HTERT RPE-1 (cell line): Measurements from ENCODE around the gene DICER1.
"Not testable (repeated sequence)": the region's sequence is repeated elsewhere in the genome, so short reads cannot be mapped to it uniquely, and the experiment has no call there.

Experiments
- in situ Hi-C: fragments of 300-500 bp; cut with MboI; formaldehyde crosslinking; loops from 4 replicates; pipeline ENCODE4 v1.14.3; 2020; ENCODE audit warnings: low sequenced_read_pairs

DICER1 gene

DNA sequence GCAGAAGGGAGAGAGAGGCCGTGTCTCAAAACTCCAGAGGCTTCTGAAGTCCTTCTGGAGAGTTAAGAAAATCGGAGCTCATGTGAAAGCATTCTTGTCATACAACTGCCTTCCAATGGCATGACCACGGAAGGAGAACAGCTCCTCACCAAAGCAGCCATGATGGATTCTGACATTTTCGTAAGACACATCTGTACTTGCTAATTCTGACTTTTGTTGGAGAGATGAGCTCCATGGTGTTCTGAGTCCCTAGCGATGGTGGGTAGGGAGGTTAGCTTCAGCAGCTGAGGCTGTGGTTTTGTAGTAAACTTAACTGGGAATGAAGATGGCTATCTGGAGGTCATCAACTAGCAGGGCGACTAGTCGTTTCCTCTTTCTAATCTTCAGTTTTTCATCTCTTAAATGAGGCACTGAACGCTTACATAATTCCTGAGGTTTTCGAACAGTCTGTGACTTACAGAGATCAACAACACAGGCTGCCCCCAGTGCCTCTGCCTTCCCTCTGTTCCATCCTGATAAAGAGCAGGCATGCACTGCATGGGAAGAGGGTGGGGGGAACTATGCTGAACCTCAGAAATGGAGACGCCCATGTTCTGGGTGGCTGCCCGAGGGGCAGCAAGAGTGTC, 28.6 kb upstream of the DICER1 start:
- in situ Hi-C loops: no loop called here

DNA sequence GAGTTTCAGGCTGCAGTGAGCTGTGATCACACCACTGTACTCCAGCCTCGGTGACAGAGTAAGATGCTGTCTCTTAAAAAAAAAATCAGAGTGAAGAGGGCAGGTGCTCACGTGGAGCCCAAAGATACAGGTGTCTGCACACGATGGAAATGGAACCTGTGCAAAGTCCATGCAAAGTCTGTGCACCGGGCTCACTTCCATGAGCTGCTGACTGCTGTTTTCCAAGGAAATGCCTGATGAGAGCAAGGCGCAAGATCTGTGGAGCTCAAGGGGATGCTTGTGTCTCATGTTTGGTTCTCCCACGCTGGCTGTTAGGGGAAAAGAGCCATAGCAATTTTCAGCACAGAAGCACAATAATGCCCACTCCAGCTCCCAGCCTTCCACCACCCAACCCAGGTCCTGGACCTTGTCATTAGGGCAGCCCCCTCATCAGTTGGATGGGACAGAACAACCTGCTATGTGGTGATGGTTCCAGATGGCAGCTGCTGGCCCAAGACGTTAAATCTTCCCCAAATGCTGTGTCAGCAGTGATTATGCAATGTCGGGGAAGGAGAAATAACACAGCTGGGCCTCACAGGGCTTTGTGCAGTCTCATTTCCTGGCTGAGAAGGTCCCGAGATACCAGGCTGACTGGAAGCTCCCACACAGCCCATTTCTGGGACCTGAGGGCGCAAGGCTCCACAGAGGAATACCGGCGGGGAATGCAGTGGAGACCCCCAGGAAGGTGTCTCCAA, 27.9 kb upstream of the DICER1 start:
- in situ Hi-C loops: no loop called here

DNA sequence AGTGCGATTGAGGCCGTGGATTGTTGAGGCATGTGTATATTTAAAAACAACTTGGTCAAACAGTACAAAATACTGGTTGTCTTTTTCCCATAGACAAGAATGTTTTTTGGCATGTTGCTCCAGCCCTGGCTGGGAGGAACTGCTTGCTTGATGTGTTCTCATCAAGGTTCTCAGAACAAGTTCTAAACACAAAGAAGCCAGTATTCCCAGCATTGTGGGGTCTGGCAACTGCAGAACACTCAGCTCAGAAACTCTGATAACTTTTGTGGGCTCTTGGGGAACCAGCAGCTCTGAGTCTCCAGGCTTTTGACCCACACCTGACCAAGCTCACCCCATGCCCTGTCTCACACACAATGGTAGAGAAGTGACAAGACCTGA, 27.1 kb upstream of the DICER1 start:
- in situ Hi-C loops: no loop called here

DNA sequence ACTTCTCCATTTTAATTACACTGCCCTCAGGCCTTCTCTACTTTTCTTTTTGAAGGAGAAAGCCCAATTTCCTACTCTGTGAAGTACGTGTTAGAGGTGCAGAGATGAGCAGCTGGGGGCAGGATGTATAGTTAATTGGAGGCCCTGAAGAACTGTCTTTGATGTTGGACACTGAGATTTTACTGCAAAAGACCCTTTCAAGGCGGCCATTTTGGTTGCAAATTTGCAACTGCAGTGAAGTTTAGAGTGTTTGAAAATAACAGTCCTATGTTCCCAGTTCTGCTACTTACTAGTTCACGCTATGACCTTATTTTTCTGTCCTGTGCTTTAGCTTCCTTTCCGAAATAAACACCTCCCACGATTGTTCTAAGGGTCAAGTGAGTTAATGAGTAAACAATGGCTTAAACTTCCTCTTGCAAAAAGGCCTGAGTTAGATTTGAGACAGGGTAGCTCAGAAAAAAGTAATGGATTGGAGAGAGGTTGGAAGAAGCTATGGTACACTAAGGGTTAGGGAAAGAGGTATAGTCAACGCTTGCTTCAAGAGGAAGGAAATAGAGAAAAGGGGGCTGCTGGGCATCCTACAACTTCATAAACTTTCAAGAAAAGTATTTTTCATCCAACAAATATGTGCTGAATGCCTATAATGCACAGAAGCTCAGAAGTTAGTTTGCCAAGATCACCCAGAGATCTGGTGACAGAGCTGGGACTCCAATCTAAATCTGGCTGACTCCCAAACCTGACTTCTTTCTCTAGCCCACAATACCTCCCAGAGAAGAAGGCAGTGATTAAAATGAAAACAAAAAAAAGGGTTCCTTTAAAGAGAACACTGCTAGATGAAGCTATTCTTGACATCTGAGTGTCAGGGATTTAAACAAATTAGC, 26.4 kb upstream of the DICER1 start:
- in situ Hi-C loops: no loop called here

DNA sequence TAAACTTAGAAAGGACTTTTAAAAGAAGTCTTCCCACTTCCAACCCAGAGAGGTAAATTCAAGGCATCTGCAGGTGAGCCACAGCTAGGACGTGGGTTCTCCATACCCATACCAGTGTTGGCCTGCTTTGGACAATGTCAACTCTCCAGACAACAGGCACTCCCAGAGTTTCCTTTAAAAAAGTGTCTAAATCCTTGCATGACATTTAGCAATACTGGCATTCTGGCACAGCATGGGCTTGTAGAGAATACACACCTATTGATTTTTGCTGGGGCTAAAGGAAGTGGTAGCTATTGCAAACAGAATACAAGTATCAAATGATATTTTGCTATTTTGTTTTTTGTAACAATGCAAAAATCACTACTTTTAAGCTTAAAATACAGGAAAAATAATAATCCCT, 25.8 kb upstream of the DICER1 start:
- in situ Hi-C loops: no loop called here

DNA sequence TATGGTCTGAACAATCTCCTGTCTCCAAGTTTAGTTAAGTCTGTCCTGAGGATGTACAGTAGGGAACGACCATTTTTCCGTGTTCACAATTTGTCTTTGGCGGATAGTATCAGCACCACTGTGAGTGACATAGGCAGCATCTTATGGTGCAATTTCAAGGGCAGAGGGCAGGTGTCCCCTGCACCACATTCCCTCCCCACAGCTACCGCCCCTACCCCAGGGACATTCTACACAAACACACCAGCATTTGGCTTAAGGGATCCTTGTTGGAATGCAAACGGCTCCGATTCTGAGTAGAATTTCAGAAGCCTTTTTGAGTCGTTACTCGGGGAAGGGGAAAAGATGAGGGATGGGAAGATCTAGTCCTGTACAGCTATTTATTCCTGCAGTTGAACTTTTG, 25.1 kb upstream of the DICER1 start:
- in situ Hi-C loops: no loop called here

DNA sequence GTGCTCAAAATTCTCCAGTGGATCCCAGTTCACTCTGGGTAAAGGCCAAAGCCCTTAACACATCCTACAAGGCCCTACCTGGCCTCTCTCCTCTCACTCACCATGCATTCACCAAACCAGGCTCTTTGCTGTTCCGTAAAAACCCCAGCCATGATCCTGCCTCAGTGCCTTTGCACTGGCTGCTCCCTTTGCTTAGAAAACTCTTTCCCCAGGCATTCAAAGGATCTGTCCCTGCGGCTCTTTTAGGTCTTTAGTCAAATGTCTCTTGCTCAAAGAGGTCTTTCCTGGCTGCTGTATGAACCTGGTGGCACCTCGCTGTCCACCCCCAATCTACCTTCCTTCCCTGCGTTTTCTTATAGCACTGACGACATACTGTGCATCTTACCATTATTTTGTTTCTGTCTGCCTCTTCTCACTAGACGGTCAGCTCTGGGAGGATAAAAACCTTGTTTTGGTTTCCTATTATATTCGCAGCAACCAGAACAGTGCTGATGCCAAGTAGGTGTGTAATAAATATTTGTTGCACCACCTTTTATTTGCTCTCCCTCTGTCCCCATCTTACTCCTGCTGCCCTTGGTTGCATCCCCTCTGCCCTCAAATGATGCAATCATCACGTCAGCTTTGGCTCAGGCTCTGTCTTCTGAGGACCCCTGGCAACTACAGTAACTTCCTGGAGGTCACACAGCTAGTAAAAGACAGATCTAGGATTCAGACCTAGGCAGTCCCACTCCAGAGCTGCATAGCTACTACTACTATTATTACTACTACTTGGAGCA, 23.8 kb upstream of the DICER1 start:
- in situ Hi-C loops: no loop called here

DNA sequence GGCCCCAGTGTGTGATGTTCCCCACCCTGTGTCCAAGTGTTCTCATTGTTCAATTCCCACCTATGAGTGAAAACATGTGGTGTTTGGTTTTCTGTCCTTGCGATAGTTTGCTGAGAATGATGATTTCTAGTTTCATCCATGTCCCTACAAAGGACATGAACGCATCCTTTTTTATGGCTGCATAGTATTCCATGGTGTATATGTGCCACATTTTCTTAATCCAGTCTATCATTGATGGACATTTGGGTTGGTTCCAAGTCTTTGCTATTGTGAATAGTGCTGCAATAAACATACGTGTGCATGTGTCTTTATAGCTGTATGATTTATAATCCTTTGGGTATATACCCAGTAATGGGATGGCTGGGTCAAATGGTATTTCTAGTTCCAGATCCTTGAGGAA, 18.3 kb upstream of the DICER1 start:
- in situ Hi-C loops: not testable (repeated sequence)

DNA sequence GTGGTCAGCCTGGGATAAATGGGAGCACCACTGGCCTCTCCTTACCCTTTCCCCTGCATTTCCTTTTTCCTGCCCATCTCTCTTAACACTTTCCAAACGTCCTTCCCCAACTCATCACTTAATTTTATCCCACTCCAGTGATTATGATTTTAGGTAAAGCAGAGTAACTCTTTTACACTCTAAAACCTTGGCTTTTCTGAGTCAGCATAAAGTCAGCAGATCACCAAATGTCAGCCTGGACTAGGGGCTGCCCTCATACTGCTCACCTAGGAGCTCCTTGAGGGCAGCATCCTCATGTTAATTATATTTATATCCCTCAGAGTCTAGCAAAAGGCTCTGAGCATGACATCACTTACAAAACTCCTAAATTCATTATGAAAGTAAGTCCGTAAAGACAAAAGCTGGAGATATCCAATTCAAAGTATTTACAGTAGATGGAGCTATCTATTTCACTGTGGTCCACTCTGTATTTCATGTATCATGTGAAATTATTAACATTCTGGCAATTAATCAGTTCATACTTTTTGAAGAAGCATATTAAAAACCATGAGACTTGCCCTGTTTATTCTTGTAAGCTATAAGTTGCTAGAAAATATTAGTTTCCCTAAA, 17.0 kb upstream of the DICER1 start:
- in situ Hi-C loops: no loop called here

DNA sequence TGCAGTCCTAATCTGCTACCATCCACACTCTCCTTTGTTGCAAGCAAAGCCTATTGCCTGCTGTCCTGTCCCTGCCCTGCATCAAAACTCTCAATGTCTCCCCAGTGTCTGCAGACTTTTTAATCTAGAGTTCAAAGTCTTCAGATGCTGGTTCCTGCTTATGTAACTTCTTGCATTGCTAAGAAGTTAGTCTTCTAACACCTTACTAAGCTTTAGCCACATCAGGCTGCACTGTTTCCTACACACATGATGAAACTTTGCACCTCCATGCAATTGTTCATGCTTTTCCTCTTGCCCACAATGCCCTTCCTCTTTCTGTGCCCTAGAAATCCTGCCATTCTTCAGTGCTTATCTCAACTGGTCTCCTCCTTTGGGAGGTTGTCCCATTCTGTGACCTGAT, 16.2 kb upstream of the DICER1 start:
- in situ Hi-C loops: no loop called here

DNA sequence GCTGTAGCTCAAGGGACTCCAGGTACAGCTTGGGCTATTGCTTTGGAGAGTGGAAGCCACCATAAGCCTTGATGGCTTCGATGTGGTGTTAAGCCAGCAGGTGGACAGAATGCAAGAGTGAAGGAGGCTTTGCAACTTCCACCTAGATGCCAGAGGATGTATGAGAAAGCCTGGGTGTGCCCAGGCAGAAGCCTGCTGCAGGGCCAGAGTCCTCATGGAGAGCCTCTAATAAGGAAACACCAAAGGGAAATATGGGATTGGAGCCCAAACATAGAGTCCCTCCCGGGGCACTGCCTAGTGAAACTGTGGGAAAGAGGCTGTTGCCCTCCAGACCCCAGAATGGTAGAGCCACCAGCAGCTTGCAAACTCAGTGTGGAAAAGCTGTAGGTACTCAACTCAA, 9.8 kb upstream of the DICER1 start:
- in situ Hi-C loops: no loop called here

DNA sequence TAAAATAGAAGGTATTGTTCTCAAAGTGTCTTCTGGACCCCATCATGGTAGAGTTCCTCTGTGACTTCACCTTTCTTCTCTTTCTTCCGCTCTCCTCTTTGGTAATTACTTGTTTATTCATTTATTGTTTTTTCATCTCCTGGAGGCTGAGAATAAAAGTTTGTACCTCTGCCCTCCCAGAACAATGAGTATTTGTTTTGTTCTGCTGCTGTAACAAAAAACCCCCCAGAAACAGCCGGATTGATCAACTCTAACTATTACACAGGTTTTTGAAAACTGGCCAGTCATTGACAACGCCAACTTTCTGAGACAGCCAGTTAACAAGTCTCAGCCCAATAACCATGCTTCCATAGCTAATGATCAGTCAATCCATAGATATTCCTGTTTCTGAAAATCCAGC, 8.2 kb upstream of the DICER1 start:
- in situ Hi-C loops: no loop called here

DNA sequence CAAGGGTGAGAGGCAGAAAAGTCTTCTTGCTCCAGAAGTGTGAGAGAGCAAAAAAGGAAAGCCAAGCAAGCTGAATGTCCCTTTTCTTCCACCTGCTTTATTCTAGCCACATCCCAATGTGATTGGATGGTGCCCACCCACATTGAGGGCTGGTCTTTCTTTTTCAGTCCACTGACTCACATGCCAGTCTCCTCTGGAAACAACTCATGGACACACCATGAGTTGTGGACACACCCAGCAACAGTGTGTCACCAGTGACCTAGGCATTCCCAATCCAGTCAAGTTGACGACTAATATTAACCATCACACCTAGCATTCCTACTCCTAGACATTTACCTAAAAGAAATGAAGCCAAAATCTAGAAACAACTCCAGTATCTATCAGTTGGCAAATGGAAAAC, 7.2 kb upstream of the DICER1 start:
- in situ Hi-C loops: no loop called here

DNA sequence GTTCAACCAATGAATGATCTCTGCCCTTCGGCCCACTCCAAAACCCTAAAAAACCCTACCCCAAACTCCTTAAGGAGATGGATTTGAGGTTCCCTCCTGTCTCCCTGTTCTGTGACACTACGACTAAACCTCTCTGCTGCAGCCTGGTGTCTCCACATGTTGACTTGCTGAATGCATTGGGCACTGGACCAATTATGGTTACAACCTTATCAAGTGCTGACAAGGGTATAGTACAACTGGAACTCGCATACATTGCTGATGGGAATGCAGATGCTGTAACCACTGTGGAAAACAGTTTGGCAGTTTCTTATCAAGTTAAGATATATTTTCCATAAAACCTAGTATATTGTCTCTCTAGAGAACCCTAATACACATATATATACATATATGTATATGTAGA, 6.3 kb upstream of the DICER1 start:
- in situ Hi-C loops: no loop called here

DNA sequence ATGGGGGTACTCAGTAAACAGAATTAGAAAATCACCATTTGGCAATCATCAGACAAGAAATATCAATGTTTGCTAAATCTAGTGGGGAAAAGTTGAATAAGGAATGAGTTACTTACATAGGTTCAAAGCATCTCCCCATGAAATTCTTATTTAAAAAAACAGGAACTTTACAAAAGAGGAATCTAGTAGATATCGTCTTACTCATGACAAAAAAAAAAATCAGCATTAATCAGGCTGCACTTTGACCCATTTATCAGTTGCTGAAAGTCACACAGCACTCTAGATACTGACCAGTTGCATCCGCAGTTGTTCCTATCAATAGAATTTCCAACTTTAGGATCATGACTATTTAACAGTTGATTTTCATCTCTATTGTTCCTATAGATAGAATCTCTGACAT, 5.8 kb upstream of the DICER1 start:
- in situ Hi-C loops: no loop called here

DNA sequence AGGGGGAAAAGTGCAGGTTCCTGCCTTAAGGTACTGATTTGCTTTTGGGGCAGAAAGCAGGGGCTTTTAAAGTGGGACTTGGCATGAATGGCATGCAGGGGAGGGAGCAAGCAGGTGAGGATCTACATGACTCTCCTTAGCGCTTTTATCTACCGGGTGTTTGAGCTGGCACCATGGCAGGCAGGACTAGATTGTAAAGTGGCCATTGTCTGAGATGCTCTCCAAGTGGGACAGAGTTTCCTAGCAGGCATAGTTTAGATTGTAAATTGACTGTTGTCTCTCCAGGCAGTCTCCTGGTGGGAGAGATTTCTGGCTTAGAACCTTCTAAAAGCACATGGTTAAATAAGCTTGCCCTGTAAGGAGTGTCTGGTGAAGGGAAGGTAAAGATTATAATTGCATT, 5.3 kb upstream of the DICER1 start:
- in situ Hi-C loops: no loop called here

DNA sequence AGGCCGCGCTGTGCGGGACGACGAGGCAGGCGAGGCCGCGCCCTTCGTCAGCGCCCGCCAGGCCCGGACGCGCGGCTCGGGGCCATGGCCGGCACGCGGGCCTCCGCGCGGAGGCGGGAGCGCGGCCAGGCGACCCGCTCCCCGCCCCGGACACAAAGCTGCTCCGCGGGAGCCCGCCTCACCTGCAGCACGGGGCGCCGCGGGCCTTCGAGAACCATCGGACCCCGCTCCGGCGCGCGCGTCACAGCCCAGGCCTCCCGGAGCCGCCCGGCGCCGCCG, 342 bp downstream of the DICER1 start:
- in situ Hi-C loops: no loop called here

DNA sequence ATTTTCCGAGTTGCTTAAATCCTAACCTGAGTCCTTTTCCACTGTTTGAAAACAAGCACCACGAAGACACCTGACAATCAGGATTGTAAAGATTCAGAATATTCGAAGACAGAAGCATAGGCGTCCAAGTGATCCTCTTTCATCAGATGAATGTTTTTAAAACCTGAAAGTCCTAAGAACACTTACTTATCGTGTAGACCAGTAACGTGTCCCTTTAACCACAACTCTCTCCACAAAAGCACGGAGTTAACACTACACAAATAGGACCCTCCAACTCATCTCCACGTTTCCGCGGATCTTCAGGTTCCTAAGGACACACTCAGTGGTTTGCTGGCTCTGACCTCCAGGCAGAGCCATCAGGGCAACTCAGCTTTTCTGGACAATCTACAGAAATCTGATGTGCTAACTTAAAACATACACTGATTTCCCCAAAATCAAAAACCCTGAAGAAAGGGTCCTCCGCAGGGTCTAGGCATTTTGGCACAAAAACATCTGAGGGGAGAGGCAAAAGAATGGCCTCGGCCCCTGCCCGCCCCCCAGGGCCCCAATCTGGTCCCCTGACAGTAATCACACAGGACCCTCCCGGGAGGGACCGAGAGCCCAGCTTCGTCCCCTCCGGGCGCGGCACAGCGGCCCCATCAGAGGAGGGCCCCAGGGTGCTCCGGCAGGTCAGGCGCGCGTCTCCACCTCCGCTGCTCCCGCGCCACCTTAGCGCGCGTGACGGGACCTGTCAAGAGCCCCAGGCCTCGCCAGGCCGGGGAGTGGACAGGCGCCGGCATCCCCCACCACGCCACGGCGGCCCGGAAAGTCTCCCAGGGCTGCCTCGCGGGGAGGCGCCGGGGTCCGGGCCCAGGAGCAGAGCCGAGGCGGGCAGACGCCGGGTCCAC, 925 bp downstream of the DICER1 start:
- in situ Hi-C loops: no loop called here

DNA sequence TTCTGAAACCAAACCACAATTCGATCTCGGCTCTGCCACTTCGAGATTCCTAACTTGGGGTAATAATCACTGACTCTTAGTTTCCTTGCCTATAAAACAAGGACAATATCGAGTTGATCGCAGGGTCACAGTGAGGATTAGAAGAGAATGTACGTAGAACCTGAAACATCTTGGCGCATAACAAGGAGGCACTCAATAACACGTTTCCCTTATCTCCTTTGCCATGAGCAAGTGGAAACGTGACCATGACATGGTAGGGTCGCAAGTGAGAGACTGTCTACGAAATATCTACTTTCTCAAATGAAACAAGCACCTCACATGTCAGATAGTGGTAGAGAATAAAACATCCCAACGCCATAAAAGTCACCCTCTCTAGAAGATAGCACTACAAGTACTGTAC, 2.3 kb downstream of the DICER1 start:
- in situ Hi-C loops: no loop called here

DNA sequence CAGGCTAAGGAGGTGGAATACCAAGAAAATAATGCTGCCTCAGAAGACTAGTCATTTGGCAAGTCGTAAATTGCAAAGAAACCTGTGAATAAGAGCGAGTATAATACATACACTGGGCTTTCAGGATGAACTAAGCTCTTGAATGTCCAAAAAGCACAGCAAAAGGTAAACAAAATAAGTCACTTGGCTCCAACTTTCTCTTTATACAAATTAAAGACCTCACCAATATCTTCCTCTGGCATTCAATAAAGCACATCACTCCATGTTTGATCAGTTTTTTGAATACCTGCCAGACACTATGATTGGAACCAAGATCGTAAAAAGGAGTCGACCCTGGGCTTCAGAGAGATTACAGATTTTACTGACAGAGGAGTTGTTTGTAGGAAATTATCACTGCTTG, 3.5 kb downstream of the DICER1 start:
- in situ Hi-C loops: no loop called here
